Mononuclear cell (primary cell): Measurements from ENCODE around the gene ERC1. TPM values are rescaled to one million over a fixed set of nuclear protein-coding genes. Genes with fewer than 3 reads are reported as not detected.

Experiments used
- H3K27me3 ChIP-seq: 2 replicates; pipeline ENCODE4 v1.6.0; 2011; ENCODE audit warnings: low read length, control low read depth; ENCODE audit not compliant: insufficient read depth
- H3K4me1 ChIP-seq: 2 replicates; pipeline ENCODE4 v1.5.1; 2011; ENCODE audit warnings: mild to moderate bottlenecking, low read length, control low read depth; ENCODE audit not compliant: insufficient read depth
- H3K4me3 ChIP-seq: 2 replicates; pipeline ENCODE4 v1.5.1; 2011; ENCODE audit warnings: mild to moderate bottlenecking, low read length, moderate library complexity
- H3K9me3 ChIP-seq: 2 replicates; pipeline ENCODE4 v1.5.1; 2011; ENCODE audit warnings: low read depth, mild to moderate bottlenecking, control low read depth, low read length
- total RNA-seq: library from RNA; depleted of rRNA; stranded (reverse); fragments of >200 nt; gene quantifications from one replicate; pipeline ENCODE4 v1.2.3, GENCODE V29; 2012

ERC1 gene
- total RNA-seq, 1 donor: 30.2 TPM

DNA sequence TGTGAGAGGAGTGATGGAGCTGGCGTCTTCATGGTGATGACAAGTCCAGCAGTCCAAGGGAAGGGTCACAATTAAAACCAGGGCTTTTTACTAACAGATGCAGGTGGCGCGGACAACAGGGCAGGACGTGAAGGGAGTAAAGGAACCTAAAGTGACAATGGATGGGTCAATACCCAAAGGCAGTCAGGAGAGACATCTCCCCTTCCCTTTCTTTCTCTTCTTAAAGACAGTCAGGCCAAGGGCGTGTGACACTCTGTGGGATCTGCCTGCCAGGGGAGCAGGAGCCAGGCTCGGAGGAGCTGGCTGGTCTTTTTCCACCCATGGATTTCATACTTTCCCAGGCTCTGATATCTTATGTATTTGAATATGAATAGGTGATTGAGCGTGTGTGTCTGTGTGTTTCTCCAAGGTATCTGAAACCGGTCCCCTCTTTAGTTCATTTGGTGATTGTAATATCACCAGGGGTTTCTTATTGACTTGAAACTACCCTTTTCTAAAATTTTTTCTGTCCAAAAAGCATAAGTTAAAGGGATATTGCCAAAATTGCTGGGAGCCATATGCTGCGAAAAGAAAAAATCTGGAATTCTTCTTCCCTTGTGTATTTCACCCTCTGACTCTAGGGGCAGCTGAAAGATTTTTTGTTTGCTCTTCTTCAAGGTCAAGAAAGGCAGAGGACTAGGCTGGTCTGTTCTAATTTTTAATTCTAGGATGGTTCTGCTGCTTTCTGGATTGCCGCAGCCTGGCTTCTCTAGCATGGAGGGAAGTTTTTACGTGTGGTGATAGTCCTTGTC, 541.5 kb downstream of the ERC1 start:
- Histone ChIP-seq H3K4me1 (peaks cover 40% of the 10 kb centered on the region), H3K27me3 (peaks cover 86% of the 10 kb centered on the region), H3K9me3 (no peaks in the 10 kb centered on the region), H3K4me3 (no peak overlapping the region)

DNA sequence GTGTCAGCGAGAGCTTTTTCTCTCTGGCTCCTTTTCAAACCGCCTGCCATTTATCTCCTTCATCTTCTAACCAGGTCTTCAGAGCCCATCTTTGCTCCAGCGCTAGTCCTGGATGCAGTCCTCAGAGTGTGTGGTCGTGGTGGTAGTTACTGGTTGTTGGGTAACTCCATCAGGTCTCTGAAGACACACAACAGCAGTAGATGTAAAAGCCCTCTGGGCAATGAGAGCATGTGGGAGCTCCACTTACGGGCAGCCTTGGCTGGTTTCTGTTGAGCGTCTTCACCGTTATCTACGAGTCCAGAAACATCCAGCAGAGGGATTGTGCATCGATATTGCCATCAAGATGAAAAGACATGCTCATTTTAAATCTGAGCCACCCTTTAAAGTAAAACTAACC, 542.2 kb downstream of the ERC1 start:
- no peak overlapping the region for H3K4me3 ChIP-seq
- peaks cover 40% of the 10 kb centered on the region for H3K4me1 ChIP-seq
- no peaks in the 10 kb centered on the region for H3K9me3 ChIP-seq
- H3K27me3 ChIP-seq: peaks cover 81% of the 10 kb centered on the region

DNA sequence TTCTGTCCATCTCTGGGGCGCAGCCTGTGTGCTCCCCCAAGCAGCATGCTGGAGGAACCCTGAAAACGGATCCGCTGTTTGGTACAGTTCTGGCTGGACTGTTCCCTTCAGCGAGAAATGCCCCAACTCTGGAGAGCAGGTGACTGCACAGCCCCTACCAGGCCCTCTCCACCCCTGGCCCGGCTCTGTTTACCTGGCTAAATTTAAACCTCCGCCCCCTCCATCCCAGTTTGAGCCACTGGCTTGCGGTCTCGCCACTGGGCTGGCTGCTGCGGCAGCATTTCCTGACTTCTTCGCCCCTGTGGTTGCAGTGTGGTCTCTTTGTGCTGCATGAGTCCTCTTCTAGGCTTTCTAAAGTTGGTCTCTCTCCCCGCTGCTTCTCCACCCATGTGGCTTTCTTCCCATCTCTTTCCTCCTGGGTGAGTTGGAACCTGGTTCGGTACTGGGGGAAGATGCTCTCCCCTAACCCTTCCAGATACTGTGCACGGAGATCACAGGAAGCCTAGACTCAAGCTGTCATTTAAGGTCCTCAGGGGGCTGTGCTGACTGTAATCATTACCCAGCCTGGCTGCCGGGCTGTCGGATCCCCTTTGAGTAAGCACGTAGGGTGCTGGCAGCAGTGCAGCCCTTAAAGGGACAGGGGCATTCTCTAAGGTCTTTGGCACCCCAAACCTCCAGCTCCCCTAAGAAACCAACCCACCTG, 542.7 kb downstream of the ERC1 start:
- no peaks in the 10 kb centered on the region for H3K9me3 ChIP-seq
- no peak overlapping the region for H3K4me3 ChIP-seq
- H3K4me1 ChIP-seq: peaks cover 40% of the 10 kb centered on the region
- peaks cover 79% of the 10 kb centered on the region for H3K27me3 ChIP-seq

DNA sequence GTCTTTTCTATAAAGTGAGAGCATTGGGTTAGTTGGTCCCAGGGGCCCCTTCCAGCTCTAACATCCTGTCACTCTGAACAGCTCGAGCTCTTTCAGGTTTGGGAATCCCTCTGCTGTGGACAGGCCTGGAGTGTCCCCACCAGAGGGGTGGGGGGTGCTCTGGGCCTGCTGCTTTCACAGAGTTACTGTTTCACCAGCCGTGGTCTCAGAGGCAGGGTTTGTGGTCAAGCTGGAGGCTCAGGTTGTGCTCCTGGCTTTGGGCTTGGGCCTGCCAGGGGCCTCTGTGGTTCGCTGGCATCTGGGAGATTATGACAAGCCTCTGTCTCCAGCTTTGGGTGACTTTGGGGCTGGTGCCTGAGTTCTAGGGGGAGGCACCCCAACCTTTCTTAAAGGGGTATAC, 543.7 kb downstream of the ERC1 start:
- H3K27me3 ChIP-seq: peaks cover 76% of the 10 kb centered on the region

DNA sequence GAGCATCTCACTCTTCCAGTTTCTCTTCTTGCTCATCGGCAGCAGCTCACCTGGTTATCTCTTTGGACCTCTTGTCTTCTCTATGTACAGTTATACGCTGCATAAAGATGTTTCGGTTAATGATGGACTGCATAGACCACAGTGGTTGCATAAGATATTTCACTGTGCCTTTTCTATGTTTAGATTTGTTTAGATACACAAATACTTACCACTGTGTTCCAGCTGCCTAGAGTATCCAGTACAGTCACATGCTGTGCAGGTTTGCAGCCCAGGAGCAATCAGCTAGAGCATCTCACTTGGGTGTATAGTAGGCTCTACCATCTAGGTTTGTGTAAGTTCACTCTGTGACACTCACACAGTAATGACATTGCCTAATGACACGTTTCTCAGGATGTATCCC, 545.8 kb downstream of the ERC1 start:
- Histone ChIP-seq H3K4me3 (no peak overlapping the region), H3K9me3 (no peaks in the 10 kb centered on the region), H3K27me3 (peaks cover 73% of the 10 kb centered on the region), H3K4me1 (peaks cover 31% of the 10 kb centered on the region)

More for the DNA sequence above, 543.7 kb downstream of the ERC1 start:
- peaks cover 38% of the 10 kb centered on the region for H3K4me1 ChIP-seq
- no peak overlapping the region for H3K4me3 ChIP-seq
- H3K9me3 ChIP-seq: no peaks in the 10 kb centered on the region

DNA sequence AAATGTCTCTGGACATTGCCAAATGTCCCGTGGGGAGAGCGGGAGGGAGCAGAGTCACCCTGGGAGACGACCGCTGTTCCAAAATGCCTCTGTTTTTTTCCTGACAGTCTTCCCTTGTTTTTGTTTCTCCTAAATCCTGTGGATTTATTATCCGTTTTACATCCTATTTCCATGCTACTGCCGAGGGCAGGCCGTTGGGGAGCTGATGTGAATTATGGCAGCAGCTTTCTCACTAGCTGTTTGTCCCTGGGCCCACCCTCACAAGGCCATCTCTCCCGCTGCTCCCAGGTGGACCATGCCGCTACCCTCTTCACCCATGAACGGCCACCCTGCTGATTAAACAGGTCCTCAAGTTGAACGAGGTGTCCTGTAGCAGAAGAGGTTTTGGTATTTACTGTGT, 548.1 kb downstream of the ERC1 start:
- Histone ChIP-seq H3K4me1 (peaks cover 16% of the 10 kb centered on the region), H3K4me3 (no peak overlapping the region), H3K9me3 (no peaks in the 10 kb centered on the region), H3K27me3 (peaks cover 50% of the 10 kb centered on the region)

DNA sequence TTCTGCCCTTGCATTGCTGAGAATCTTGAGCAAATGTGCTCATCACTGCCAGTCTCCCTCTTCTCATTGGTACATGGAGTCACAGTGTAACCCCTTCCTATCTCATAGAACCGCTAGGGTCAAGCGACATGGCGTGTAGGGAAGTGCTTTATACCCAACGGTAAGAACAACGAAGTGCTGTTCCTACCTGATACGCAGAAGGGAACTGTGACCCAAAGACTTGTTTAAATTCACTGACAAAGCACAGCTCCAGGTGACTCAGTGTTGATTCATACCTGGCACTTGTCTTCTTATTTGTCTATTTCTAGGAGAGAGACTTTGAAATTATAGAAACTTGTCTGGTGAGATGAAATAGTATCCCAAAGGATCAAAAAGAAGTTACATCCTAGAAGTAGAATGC, 549.7 kb downstream of the ERC1 start:
- peaks cover 15% of the 10 kb centered on the region for H3K4me1 ChIP-seq
- H3K27me3 ChIP-seq: peaks cover 34% of the 10 kb centered on the region
- no peak overlapping the region for H3K4me3 ChIP-seq
- H3K9me3 ChIP-seq: no peaks in the 10 kb centered on the region

DNA sequence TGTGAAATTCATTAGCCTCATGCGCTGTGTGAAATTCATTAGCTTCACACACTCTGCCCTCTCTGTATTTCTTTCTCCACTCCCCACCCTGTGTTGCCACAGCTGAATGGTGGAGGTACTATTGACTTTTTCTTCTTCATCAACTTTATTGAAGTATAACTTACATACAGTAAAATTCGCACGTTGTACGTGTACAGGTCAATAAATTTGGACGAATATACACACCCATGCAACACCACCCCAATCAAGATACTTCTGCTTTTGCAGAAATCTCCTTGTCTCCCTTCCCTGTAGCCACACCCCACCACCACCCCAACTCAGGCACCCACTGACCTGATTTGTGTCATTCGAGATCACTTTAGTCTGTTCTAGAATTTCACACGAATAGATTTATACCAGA, 551.6 kb downstream of the ERC1 start:
- Histone ChIP-seq H3K4me1 (peaks cover 18% of the 10 kb centered on the region), H3K4me3 (no peak overlapping the region), H3K9me3 (no peaks in the 10 kb centered on the region), H3K27me3 (peaks cover 16% of the 10 kb centered on the region)

DNA sequence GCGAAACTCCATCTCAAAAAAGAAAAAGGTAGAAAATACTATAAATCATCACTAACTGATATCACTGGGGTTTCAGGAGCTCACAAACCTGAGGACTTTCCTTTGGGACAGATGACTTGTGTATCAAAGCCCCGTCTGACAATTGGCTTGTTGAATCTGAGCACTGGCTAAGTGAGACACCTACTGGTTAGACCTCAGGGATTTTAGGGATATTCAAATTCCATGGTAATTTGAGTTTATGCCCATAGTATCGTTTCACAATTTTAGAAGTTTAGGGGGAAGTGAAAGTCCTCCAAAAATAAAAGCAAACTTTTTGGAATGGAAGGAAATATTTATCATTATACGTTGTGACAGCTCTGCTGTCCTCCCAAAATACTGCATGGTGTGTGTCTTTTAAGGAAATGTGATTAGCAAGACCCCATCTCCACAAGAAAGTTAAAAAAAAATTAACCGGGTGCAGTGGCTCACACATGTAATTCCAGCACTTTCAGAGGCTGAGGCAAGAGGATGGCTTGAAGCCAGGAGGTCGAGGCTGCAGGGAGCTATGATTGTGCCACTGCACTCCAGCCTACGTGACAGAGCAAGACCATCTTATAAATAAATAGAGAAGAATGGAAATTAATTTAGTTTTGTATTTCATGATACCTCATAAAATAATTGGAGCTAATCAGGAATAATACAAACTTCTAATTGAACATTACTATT, 554.1 kb downstream of the ERC1 start:
- Histone ChIP-seq H3K27me3 (peaks cover under 1% of the 10 kb centered on the region), H3K9me3 (no peaks in the 10 kb centered on the region), H3K4me1 (peaks cover 18% of the 10 kb centered on the region), H3K4me3 (no peak overlapping the region)

Other genes with a start within 250 kb of the ERC1 start
- 94.1 TPM for gene WNK1, start 238.6 kb upstream of the ERC1 start, total RNA-seq
- 3.3 TPM for gene RAD52, start 41.5 kb upstream of the ERC1 start, total RNA-seq